Measurements from ENCODE around the gene CEP43. TPM values are rescaled to one million over a fixed set of nuclear protein-coding genes. Genes with fewer than 3 reads are reported as not detected.

CEP43 gene
- total RNA-seq, 6 experiments from 2014 or later: 16.5 to 24.8 (median 21.0) TPM

- Mint-ChIP-seq H3K27ac (no peak overlapping the region), H3K36me3 (ENCODE audit: low read depth) (no peaks in the 10 kb centered on the region), H3K9me3 (no peaks in the 10 kb centered on the region), H3K27me3 (ENCODE audit: insufficient read depth) (no peaks in the 10 kb centered on the region), H3K4me3 (no peak overlapping the region), H3K4me1 (ENCODE audit: low read depth) (no peaks in the 10 kb centered on the region)
- TF ChIP-seq, protein P1, sequence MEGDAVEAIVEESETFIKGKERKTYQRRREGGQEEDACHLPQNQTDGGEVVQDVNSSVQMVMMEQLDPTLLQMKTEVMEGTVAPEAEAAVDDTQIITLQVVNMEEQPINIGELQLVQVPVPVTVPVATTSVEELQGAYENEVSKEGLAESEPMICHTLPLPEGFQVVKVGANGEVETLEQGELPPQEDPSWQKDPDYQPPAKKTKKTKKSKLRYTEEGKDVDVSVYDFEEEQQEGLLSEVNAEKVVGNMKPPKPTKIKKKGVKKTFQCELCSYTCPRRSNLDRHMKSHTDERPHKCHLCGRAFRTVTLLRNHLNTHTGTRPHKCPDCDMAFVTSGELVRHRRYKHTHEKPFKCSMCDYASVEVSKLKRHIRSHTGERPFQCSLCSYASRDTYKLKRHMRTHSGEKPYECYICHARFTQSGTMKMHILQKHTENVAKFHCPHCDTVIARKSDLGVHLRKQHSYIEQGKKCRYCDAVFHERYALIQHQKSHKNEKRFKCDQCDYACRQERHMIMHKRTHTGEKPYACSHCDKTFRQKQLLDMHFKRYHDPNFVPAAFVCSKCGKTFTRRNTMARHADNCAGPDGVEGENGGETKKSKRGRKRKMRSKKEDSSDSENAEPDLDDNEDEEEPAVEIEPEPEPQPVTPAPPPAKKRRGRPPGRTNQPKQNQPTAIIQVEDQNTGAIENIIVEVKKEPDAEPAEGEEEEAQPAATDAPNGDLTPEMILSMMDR (IDR thresholded peaks at IDR 0.05): no peak
- no peak for DNase-seq
These were observed 21.0 kb downstream of the CEP43 start for GRCh38 chr6:167020206-167020605.

GRCh38 chr6:167027308-167027707, 28.1 kb downstream of the CEP43 start:
- Mint-ChIP-seq H3K9me3 (no peaks in the 10 kb centered on the region), H3K27me3 (ENCODE audit: insufficient read depth) (no peaks in the 10 kb centered on the region; the same call in 1 of the 2 replicates), H3K27ac (no peak overlapping the region), H3K36me3 (ENCODE audit: low read depth) (peaks cover 17% of the 10 kb centered on the region), H3K4me3 (no peak overlapping the region), H3K4me1 (ENCODE audit: low read depth) (peaks cover 17% of the 10 kb centered on the region)
- no peak for DNase-seq
- TF ChIP-seq, protein P1 (IDR thresholded peaks at IDR 0.05): no peak

- Mint-ChIP-seq H3K4me3 (no peak overlapping the region), H3K27ac (peak overlapping the region; percentile 3; the same call in 1 of the 2 replicates), H3K27me3 (ENCODE audit: insufficient read depth) (no peaks in the 10 kb centered on the region; the same call in 1 of the 2 replicates), H3K36me3 (ENCODE audit: low read depth) (peaks cover 17% of the 10 kb centered on the region), H3K9me3 (no peaks in the 10 kb centered on the region), H3K4me1 (ENCODE audit: low read depth) (peaks cover 17% of the 10 kb centered on the region)
- no peak for DNase-seq
- TF ChIP-seq, protein P1 (IDR thresholded peaks at IDR 0.05): no peak
These were observed 28.6 kb downstream of the CEP43 start for GRCh38 chr6:167027772-167028171.

DNA sequence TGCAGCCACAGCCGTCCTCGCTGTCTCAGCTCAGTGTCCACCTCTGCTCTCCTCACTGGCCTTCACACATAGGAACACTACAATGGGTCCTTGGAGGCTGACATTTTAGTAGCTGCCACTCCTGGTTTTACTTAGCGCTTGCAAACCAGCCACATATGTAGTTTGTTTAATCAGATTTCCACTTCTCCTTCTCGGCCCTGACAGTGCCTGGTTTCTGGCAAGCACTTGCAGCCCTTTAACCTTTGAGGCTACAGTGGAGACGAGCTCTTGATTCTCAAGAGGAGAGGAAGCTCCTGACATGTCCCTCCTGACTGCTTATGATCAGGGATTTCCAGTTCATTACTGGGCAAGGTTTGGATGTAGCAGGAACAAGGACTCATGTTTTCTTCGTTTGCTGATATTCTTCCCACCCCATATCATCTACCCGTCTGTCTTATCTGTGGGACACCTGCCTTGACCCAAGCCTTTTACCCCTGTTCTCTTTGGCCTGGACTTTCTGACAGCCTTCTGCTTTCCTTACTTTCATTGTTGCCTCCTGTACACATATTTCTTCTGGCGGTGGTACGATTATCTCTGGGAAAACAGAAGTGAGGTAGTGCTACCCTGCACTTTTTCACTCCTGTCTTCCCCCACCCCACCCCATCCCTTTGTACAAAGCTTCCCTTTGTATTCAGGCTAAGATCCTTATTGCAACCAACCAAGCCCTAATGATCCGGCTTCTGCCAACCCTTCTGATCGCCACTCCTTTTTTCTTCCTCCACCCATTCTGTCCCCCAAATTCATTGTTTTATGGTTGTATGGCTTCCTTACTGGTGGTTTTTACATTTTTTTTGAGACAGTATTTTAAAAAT, 31.2 kb downstream of the CEP43 start:
- Mint-ChIP-seq H3K4me3 (no peak overlapping the region), H3K27me3 (ENCODE audit: insufficient read depth) (no peaks in the 10 kb centered on the region; the same call in 1 of the 2 replicates), H3K9me3 (no peaks in the 10 kb centered on the region), H3K4me1 (ENCODE audit: low read depth) (peaks cover 17% of the 10 kb centered on the region), H3K36me3 (ENCODE audit: low read depth) (peaks cover 33% of the 10 kb centered on the region), H3K27ac (no peak overlapping the region)
- TF ChIP-seq, protein P1 (IDR thresholded peaks at IDR 0.05): no peak
- DNase-seq: no peak

DNA sequence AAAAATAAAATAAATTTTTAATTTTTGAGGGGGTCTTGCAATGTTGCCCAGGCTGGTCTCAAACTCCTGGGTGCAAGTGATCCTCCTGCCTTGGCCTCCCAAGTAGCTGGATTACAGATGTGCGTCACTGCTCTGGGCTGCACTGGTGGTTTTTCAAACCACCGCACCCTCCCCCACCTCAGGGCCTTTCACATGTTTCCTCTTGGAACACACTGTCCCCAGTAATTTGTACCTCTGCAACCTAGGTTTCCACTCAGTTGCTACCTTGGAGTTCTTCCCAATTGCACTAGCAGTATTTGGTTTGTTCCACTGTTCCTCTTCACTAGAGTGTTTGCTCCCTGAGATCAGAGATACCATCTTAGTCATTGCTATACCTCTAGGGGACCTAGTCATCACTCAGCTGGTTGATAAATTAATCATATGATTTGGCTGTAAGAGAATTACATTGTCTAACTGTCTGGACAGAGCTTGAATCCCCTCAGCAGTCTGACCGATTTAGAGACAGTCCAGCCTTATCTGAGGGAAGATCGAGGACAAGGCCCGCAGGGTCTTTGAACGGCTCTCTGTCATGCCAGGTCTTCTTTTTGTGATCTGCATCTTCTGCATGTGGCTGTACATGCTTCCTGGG, 32.0 kb downstream of the CEP43 start:
- DNase-seq: peak; percentile 22

More for the DNA sequence above, 32.0 kb downstream of the CEP43 start:
- H3K36me3 Mint-ChIP-seq (ENCODE audit: low read depth): peaks cover 40% of the 10 kb centered on the region
- no peaks in the 10 kb centered on the region; the same call in 1 of the 2 replicates for H3K27me3 Mint-ChIP-seq (ENCODE audit: insufficient read depth)
- peaks cover 17% of the 10 kb centered on the region for H3K4me1 Mint-ChIP-seq (ENCODE audit: low read depth)
- no peak overlapping the region; the same call in 1 of the 2 replicates for H3K4me3 Mint-ChIP-seq
- H3K27ac Mint-ChIP-seq: no peak overlapping the region
- no peaks in the 10 kb centered on the region for H3K9me3 Mint-ChIP-seq
- TF ChIP-seq, protein P1 (IDR thresholded peaks at IDR 0.05): no peak

All from HFFc6 (cell line).